Urothelium cell line (cell line): Measurements from ENCODE around the gene MPPED1.
A peak's percentile ranks its signal among the peaks of the same experiment; 100 is the strongest.

ENCODE experiments used
- DNase-seq: peaks from one replicate; pipeline ENCODE4 v3.0.0; 2011; ENCODE audit warnings: low spot score, mixed read lengths
- FAIRE-seq: peaks from 2 replicates; lab custom pipeline; 2011; peaks lifted over from hg19 to GRCh38; lab: Jason Lieb, UNC

The MPPED1 gene

DNA sequence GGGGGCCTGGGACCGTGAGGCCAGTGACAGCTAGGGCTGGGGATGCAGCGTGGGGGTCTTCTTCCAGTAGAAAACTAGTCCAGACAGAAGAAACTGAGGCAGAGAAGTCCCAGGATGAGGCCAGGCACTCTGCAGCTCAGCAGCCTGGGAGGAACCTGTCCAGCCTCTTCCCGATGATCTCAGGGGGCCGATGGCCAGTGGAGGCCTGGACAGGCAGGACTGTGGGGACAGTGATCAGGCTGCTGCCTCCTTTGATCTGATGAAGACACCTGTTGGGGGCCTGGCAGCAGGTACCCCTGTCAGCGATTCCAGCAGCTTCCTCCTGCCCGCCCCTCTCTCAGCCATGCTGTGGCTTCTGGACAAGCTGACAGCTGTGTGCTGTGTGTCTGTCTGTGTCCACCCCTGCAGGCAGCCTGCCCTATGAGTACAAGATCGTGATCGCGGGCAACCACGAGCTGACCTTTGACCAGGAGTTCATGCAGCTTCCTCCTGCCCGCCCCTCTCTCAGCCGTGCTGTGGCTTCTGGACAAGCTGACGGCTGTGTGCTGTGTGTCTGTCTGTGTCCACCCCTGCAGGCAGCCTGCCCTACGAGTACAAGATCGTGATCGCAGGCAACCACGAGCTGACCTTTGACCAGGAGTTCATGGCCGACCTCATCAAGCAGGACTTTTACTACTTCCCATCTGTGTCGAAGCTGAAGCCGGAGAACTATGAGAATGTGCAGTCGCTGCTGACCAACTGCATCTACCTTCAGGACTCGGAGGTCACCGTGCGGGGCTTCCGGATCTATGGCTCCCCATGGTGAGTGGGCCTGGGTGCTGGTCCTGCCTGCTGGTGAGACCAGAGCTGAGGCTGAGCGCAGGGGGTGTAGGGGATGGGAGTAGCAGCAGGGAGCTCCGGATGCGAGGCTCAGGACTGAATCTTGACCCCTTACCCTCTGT is 62.6 kb downstream of the MPPED1 start:
- no peak for DNase-seq
- FAIRE-seq, result no peak

DNA sequence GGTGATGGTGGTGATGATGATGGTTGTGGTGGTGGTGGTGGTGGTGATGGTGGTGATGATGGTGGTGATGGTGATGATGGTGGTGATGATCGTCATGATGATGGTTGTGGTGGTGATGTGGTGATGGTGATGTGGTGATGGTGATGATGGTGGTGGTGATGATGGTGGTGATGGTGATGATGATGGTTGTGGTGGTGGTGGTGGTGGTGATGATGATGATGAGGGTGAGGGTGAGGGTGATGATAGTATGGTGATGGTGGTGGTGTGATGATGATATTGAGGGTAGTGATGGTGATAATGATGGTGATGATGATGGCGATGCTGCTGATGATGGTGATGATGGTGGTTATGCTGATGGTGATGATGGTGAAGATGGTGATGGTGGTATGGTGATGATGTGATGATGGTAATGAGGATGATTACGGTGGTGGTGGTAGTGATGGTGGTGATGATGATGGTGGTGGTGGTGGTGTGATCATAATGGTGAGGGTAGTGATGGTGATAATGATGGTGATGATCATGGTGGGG is 63.8 kb downstream of the MPPED1 start:
- FAIRE-seq (peak; percentile 100), DNase-seq (no peak)

DNA sequence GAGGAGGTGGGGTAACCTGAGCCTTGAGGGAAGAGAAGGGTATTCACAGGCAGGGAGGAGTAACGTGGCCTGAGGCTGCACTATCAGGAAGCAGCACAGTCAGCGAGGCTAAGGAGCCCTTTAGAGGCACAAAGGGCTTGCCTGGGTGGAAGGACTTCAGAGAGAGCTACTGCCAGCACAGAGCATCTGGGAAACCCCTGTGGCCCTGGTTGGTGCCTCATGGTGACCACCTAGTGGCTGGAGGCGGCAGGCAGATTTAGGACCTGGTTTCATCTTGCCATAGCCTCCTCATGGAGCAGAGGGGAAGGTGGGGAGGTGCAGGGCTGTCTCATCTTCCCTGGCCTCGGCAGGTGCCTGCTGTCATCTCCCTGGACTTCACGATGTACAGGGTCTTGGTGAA is 64.5 kb downstream of the MPPED1 start:
- no peak for DNase-seq
- FAIRE-seq, result no peak

DNA sequence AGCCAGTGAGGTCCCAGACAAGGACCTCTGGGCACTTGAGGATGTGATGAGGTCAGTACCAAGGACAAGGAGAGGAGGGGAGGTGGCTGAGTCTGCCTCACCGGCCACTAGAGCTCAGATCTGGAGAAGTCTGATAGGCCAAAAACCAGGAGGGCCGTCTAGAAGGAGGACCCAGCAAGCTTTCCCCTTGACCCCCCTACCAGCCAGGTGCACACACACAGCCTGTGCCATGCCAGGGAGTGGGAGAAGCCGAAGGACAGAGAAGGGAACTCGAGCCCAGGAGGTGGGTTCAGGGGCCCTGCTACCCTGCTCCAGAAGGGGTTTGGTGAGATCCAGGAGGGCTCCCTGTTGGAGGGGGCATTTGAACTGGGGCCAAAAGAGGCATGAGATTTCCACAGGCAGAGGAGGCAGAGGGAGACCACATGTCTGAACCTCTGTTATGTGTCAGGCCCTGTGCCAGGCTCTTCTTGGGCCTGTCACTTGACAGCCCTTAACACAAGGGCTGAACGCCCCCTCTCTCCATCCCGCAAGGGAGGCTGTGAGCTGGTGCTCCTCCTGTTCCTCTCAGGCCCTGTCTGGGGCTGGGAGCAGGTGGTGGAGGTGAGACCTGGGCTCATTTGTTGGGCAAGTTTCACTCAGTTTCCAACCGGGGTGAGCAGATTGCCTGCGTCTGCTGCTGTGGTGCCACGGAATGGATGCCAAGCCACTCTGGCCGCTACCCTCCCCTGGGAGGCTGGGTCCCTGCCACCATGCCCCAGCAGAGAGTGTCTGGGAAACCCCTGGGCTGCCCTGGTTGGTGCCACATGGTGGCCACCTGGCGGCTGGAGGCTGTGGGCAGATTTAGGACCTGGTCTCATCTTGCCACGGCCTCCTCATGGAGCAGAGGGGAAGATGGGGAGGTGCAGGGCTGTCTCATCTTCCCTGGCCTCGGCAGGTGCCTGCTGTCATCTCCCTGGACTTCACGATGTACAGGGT is 65.2 kb downstream of the MPPED1 start:
- FAIRE-seq (peak; percentile 9), DNase-seq (no peak)

DNA sequence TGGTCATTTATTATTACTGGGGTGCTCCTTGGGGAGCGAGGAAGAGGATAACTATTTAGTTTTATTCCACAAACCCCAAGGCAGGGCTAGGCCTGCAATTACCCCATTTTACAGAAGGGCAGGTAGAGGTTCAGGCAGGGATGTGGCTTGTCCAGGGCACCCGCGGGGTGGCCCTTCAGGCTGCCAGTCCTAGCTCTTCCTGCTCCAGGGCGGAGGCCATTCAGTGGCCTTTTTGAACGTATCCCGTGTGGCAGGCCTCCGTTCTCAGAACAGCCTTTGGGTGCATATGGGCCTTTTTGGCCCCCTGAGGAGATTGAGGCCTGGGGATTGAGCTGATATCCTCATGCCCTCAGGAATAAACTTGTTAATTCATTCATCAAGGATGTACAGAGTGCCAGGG is 66.2 kb downstream of the MPPED1 start:
- DNase-seq, result no peak
- FAIRE-seq, result no peak

DNA sequence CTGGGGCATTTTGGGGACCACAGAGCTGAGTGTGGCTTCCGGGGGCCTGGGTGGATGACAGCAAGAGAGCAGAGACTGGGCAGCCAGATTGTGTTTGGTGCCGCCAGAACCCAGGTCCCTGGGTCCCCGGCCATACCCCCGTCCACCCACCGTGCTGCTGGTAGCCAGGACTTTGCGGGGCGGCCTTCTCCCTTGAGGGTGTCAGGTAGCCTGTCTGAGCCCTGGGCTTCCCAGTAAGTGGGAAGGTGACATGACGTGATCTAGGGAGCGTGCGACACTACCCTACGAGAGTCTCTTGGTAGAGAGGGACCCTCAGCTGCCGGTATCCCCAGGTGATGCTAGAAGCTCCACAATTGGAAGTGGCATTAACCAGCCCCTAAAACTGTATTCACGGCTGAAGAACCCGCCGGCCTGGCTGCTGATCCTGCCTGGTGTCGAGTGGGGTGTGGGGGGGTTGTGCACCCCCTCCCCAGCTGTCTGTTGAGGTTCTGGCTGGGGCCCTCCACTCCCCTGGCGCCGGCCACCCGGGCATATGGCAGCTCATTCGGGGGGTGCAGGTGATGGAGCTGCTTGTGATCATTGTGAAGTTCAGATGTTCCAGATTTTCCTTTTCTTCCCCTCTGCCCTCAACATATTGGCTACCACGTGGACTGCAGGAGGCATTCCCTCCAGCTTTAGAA is 66.9 kb downstream of the MPPED1 start:
- FAIRE-seq (no peak), DNase-seq (no peak)

DNA sequence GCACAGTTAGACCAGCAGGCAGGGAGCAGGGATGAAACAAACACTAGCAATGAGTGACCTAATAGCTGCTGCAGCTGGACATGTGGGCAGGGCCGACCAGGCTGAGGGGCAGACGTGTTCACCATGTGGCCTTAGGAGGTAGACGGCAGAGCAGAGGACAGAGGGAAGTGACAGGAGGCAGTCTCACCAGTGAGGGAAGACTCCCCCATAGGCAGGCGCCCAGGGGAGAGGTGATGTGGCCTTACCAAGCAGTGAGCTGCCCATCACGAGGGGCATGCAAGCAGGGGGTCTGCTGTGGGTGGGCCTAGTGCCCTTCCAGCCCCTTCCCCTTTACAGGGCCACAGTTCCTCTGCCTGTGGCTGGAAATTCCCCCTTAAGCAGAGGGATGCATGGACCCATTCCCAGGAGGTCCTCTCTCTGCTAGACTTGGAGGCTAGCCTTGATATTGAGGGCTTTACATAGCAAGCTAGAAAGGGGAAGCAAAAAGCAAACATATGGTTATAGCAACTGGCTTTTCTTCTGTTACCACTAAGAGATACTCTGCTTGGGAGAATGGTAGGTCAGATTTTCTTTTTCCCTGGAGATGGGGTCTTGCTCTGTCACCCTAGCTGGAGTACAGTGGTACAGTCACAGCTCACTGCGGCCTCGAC is 67.6 kb downstream of the MPPED1 start:
- DNase-seq (no peak), FAIRE-seq (peak; percentile 40)

DNA sequence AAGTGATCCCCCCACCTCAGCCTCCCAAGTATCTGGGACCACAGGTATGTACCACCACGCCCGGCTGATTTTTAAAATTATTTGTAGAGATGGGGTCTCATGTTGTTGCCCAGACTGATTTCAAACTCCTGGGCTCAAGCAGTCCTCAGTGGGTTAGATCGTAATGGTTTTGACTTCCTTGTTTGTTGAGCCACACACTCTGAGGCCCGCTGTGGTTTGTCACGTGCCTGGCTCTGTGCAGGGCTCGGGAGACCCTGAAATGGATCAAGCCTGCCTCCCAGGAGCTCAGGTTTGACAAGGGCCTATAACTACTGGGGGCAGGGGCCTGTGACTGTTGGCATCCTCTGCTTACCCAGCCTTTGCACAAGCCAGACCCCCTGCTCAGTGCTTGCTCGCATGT is 68.1 kb downstream of the MPPED1 start:
- no peak for FAIRE-seq
- no peak for DNase-seq

DNA sequence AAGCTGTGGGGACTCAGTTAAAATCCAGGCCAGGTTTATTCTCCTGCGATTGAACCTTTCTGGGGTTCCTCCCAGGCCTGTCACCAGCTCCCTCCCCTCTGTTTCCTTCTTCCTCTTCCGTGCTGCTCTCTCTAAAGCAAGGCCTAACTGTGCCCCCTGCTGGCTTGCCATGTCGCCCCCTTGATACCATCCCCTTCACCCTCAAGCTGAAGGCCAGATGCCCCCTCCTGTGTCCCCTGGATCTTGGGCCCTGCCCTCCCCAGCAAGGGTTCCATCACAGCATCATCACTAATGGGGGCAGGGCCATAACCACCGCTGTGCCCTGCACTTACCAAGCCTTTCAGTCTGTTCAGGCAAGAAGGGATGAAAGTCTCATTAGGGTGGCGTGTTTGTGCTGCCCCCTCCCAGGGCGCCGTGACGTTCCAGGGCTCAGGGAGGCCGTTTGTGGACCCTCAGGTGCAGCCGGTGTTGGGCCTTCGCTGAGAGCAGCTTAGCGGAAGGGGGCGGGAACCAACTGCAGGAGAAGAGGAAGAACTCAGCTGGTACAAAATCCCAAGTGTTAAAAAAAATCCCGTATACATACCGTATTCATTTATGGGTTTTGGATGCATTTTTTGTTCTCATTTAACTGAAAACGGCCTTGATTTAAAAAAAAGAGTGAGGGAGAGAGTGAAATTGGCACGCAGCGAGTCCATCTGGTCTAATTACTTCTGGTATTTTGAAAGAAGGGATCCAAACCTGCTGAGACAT is 69.9 kb downstream of the MPPED1 start:
- no peak for FAIRE-seq
- no peak for DNase-seq

DNA sequence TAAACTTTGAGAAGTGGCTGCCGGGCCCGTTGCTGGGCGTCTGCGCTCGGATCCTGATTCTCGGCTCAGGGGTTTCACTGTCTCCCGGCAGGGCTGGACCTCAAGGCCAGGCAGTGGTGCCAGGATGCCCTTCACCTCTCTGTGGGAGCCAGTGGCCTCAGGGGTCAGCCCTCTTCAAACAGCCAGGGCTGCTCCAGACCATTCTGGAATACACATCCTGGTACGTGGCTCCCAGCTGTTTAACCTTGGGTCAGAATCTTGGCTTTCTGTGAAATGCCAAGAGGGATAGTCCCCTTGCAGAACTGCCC is 70.5 kb downstream of the MPPED1 start:
- no peak for FAIRE-seq
- no peak for DNase-seq

DNA sequence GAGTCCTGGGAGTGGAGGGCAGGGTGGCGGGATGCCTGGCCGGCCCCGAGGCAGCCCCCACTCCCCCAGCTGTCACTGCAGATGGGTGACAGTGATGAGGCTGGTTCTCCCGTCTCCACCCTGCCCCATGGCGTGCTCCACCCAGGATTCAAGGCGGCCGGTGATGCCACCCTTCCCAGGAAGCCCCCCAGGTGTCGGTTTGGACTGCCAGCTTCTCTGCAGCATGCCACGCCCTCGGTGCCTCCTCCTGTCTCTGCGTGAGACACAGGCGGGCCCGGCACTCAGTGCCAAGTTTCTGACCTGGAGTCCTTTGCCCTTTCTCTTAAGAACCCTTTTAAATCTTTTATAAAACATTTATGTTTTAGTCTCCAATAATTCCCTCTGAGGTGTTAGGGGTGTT is 71.5 kb downstream of the MPPED1 start:
- FAIRE-seq (no peak), DNase-seq (no peak)

DNA sequence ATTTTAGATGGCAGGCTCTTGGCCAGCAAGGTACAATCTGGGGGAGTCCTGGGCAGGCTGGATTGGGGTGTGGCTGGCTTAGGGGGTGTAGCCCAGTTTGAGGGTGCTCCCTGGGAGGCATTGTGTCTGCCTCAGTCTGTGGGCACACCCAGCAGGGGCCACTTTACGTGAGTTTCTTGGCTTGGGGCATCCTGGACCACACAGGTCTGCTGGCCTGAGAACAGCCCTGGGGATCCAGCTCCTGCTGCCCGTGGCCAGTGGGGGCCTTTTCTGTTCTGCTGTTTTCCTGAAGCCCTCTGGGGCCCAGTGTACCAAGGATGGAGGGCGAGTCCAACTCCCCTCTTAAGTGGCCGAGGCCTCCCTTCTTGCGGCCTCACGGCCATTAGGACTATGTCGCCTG is 71.9 kb downstream of the MPPED1 start:
- FAIRE-seq, result no peak
- no peak for DNase-seq

DNA sequence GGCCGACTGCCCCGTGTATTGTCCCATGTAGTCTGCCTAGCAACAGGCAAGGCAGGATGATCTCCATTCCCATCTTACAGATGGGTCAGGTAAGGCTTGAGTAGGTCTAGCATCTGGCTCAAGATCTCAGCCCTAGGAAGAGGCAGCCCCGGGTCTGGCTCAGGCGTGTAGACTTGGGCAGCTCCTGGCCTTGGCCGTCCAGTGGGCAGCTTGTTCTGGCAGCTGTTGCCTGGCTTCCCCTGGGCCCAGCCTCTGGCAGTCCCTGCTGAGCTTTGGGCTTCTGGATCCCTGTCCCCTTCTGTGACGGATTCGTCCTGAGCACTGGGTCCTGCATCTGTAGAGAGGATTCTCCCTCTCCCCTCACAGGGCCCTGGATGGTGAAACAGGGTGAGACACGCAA is 72.4 kb downstream of the MPPED1 start:
- FAIRE-seq, result peak; percentile 72
- DNase-seq, result no peak

DNA sequence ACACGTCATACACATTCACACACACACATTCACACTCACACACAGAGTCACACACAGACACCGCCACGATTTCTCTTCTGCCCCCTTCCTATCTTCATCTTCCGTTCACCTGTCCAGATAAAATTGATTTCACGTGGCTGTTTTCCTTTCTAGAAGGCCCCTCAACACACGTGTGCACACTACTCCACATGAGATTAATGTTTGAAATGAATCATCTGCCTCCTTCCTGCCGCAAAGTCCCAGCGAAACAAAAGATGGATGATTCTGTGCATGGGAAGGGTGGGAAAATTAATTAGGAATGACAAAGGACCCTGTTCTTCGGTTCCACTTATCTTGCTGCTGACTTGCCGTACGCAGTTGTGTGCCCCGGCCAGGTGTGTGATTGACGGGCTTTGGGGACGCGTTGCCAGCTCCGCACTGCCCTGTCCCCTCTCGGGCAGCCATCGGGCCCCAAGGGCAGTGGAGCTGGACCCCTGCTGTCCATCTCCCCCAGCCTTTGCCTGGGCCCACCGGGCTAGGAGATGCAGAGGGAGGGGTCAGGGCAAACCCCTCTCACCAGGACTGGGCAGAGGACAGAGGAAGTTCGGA is 73.8 kb downstream of the MPPED1 start:
- no peak for DNase-seq
- no peak for FAIRE-seq

DNA sequence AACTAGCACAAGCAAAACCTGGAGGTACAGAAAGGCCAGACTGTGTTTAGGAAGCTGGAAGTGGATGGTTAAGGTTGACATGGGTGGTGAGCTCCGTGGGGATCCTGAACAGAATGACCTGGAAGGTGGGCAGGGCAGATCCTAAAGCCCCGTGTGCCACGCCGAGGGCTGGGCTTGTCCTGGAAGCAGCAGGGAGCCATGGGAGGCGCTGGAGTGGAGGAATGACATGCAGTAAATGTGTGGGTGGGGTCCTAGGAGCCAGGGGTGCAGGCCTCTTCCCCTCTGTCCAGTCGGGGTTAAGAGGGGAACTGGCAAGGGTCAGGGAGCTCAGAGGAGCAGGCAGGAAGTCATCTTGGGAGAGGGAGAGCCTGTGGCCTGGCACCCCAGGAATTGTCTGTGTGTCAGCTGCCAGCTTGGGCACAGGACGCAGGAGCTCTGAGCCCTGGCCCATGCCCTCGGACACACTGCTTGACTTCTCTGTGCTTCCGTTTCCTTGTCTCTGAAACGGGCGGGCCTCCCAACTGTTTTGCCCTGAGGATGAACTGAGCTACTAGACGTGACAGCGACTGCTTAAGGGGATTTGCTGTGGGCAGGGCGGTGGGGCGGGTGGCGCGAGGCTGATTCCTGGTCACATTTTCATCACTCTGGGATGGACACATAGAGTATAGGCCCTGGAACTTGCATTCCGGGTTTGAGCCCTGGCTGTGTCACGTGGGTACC is 75.7 kb downstream of the MPPED1 start:
- DNase-seq (no peak), FAIRE-seq (no peak)

DNA sequence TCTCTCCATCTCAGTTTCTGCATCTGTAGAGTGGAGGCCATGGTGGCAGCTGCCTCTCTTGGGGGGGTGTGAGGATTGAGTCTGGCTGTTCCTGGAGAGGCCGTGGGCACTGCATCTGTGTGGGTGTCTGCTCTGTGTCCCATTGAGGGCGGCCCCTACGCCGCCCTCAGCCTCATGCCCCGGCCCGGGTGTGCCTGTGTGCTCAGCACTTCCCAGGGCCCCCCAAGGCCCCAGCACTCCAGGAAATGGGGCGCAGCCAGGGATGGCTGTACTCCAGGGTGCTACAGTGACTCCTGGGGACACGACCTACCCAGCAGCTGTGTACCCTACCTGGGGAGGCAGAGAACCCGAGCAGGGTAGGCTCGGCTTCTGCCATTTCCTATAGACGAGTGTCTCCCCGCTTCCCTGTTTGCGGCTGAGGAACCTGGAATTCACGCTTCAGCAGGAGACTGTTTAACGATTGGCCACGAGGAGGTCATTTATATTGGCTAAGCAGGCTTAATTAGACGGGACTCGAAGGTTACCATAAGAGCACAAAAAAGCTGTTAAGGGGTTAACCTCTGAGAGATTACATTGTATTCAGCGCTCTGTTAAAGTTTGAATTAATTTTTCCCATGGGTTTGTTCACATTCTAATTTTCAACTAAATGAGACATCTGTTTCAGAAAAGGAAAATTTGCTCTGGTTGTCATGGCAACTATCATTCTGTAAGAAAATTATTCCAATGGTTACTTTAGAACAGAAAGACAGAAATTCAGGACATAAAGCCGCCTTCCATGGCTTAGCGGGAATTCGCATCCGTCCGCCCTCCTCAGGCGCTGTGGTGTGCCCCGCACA is 76.4 kb downstream of the MPPED1 start:
- no peak for DNase-seq
- FAIRE-seq, result no peak

DNA sequence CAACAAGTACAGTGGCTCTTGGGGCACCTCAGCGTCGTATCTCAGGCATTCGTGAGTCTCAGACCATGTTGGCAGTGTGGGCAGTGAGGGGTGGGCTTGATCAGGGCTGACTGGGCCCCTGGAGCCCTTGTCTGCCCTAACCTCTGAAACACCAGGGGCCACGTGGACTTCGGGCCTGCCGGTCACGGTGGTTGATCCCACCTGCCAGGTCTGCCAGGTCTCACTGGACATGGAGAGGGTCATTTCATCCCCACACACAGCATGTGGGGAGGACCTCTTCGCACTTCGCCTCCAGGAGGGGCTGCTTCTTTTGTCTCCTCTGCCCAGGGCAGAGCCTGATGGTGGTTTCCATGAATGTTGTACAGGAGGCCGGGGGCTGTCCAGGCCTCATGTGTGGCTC is 77.1 kb downstream of the MPPED1 start:
- FAIRE-seq (no peak), DNase-seq (no peak)

DNA sequence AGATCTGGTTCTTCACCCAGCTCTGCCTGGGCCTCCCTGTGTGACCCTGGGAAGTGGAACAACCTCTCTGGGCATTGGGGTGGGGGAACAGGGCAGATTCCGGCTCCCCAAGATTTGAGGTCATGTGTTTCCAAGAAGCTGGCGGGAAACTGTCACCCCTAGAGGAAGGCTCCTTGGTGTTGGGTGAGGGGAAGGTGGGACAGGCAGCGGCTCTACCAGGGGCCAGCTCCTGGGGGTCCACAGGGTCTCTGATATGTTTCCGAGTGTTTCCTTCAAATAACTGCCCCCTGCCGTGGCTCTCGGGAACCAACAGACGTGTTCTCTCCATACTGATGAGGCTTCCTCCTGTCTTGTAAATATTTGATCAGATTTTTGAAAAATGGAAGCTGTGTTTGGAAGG is 78.5 kb downstream of the MPPED1 start:
- DNase-seq (no peak), FAIRE-seq (no peak)
